Astrocyte of the cerebellum (primary cell): Measurements from ENCODE around the gene CD55.

ENCODE experiments used
- DNase-seq: peaks from one replicate; pipeline ENCODE4 v3.0.0-alpha.2; 2011; ENCODE audit warnings: low read depth
- H3K4me3 ChIP-seq: 2 replicates; pipeline ENCODE4 v1.5.1; 2011; ENCODE audit warnings: mild to moderate bottlenecking, low read depth, low read length, moderate library complexity
- CTCF ChIP-seq: IDR thresholded peaks from 2 replicates; pipeline ENCODE4 v1.5.1; 2012; ENCODE audit warnings: low read length, low read depth, moderate library complexity, mild to moderate bottlenecking; ENCODE audit errors: missing control alignments
- in situ Hi-C: cut with HindIII; loops from 2 replicates; pipeline ENCODE4 v1.10.0; 2017; ENCODE audit warnings: low sequenced_read_pairs

Gene CD55

GRCh38 chr1:207352554-207352953 is 31.1 kb downstream of the CD55 start:
- no peak for TF ChIP-seq CTCF
- DNase-seq = no peak
- in situ Hi-C loops = no loop called here
- no peak overlapping the region for H3K4me3 ChIP-seq

- H3K4me3 ChIP-seq = no peak overlapping the region
- no peak for DNase-seq
- TF ChIP-seq CTCF = no peak
- in situ Hi-C loops = no loop called here
These were observed 33.6 kb downstream of the CD55 start for GRCh38 chr1:207355060-207355459.

- in situ Hi-C loops = no loop called here
- TF ChIP-seq CTCF = no peak
- DNase-seq = no peak
- H3K4me3 ChIP-seq = no peak overlapping the region
These were observed 34.2 kb downstream of the CD55 start for GRCh38 chr1:207355513-207356295.

GRCh38 chr1:207361029-207361428 is 39.6 kb downstream of the CD55 start:
- in situ Hi-C loops = no loop called here
- H3K4me3 ChIP-seq = no peak overlapping the region
- no peak for TF ChIP-seq CTCF
- DNase-seq = no peak

- TF ChIP-seq CTCF = no peak
- H3K4me3 ChIP-seq = no peak overlapping the region
- DNase-seq = no peak
- in situ Hi-C loops = no loop called here
These were observed 40.4 kb downstream of the CD55 start for GRCh38 chr1:207361889-207362288.

- in situ Hi-C loops = no loop called here
- H3K4me3 ChIP-seq = no peak overlapping the region
- TF ChIP-seq CTCF = no peak
- no peak for DNase-seq
These were observed 41.7 kb downstream of the CD55 start for GRCh38 chr1:207362962-207363860.
